ENCODE data around the gene ZNF655. TPM values are rescaled to one million over a fixed set of nuclear protein-coding genes. Genes with fewer than 3 reads are reported as not detected.
"Not testable (repeated sequence)": the region's sequence is repeated elsewhere in the genome, so short reads cannot be mapped to it uniquely, and the experiment has no call there.

The ZNF655 gene
- 62.0 TPM for total RNA-seq

- ATAC-seq (peak; percentile 99), DNase-seq (ENCODE audit: low spot score) (peak; percentile 94)
- intact Hi-C loops (cut with DNase I): no loop called here
These were observed at the start of gene ZNF655 for GRCh38 chr7:99558306-99559174. TSS of gene ZNF655 (plus strand) at chr7:99558642. CDS start at chr7:99560560, 1,918 bp downstream.

- DNase-seq (ENCODE audit: low spot score) (no peak), ATAC-seq (no peak)
- intact Hi-C loops (cut with DNase I): no loop called here
These were observed 44.4 kb upstream of the ZNF655 start for GRCh38 chr7:99514050-99514449.

- intact Hi-C loops (cut with DNase I): no loop called here
- DNase-seq (ENCODE audit: low spot score) (no peak), ATAC-seq (no peak)
These were observed 37.0 kb upstream of the ZNF655 start for GRCh38 chr7:99521399-99521798.

GRCh38 chr7:99525713-99526440 is 32.6 kb upstream of the ZNF655 start:
- intact Hi-C loops (cut with DNase I): no loop called here
- DNase-seq (ENCODE audit: low spot score) (no peak), ATAC-seq (no peak)

GRCh38 chr7:99531354-99531765 is 27.1 kb upstream of the ZNF655 start:
- no peak for DNase-seq (ENCODE audit: low spot score)
- intact Hi-C loops (cut with DNase I): no loop called here
- no peak for ATAC-seq

- intact Hi-C loops (cut with DNase I): no loop called here
- ATAC-seq (no peak), DNase-seq (ENCODE audit: low spot score) (no peak)
These were observed 22.8 kb upstream of the ZNF655 start for GRCh38 chr7:99535667-99536066.

GRCh38 chr7:99539213-99539811 is 19.1 kb upstream of the ZNF655 start:
- DNase-seq (ENCODE audit: low spot score) (no peak), ATAC-seq (no peak)
- intact Hi-C loops (cut with DNase I): no loop called here

GRCh38 chr7:99540542-99540941 is 17.9 kb upstream of the ZNF655 start:
- ATAC-seq (no peak), DNase-seq (ENCODE audit: low spot score) (no peak)
- intact Hi-C loops (cut with DNase I): no loop called here

- no peak for DNase-seq (ENCODE audit: low spot score)
- ATAC-seq: no peak
- intact Hi-C loops (cut with DNase I): no loop called here
These were observed 17.2 kb upstream of the ZNF655 start for GRCh38 chr7:99541212-99541611.

- intact Hi-C loops (cut with DNase I): no loop called here
- DNase-seq (ENCODE audit: low spot score) (no peak), ATAC-seq (no peak)
These were observed 15.3 kb upstream of the ZNF655 start for GRCh38 chr7:99543081-99543671.

- intact Hi-C loops (cut with DNase I): no loop called here
- ATAC-seq (no peak), DNase-seq (ENCODE audit: low spot score) (no peak)
These were observed 14.5 kb upstream of the ZNF655 start for GRCh38 chr7:99543916-99544315.

GRCh38 chr7:99545308-99545707 is 13.1 kb upstream of the ZNF655 start:
- DNase-seq (ENCODE audit: low spot score); ATAC-seq; intact Hi-C loops (cut with DNase I): not testable (repeated sequence)

GRCh38 chr7:99549545-99549944 is 8.9 kb upstream of the ZNF655 start:
- ATAC-seq; intact Hi-C loops (cut with DNase I); DNase-seq (ENCODE audit: low spot score): not testable (repeated sequence)

GRCh38 chr7:99551334-99551733 is 7.1 kb upstream of the ZNF655 start:
- DNase-seq (ENCODE audit: low spot score) (no peak), ATAC-seq (peak; percentile 16)
- intact Hi-C loops (cut with DNase I): no loop called here

- intact Hi-C loops (cut with DNase I): no loop called here
- DNase-seq (ENCODE audit: low spot score) (peak; percentile 93), ATAC-seq (peak; percentile 100)
These were observed 6.5 kb upstream of the ZNF655 start, which contains the start of gene FAM200A for GRCh38 chr7:99551767-99552463. TSS of gene FAM200A (minus strand) at chr7:99552114. CDS start at chr7:99548407, 3,707 bp downstream.

GRCh38 chr7:99553039-99553438 is 5.4 kb upstream of the ZNF655 start:
- no peak for ATAC-seq
- intact Hi-C loops (cut with DNase I): no loop called here
- no peak for DNase-seq (ENCODE audit: low spot score)

GRCh38 chr7:99554939-99555338 is 3.5 kb upstream of the ZNF655 start:
- no peak for DNase-seq (ENCODE audit: low spot score)
- no peak for ATAC-seq
- intact Hi-C loops (cut with DNase I): no loop called here

- ATAC-seq (no peak), DNase-seq (ENCODE audit: low spot score) (no peak)
- intact Hi-C loops (cut with DNase I): no loop called here
These were observed 1.2 kb upstream of the ZNF655 start for GRCh38 chr7:99557196-99557607.

- intact Hi-C loops (cut with DNase I): no loop called here
- no peak for DNase-seq (ENCODE audit: low spot score)
- ATAC-seq: peak; percentile 75
These were observed 519 bp upstream of the ZNF655 start for GRCh38 chr7:99557940-99558305.

Measured in sciatic nerve (tissue), 2 donors.